ENCODE measurements around the gene TMEM178A. TPM values are rescaled to one million over a fixed set of nuclear protein-coding genes. Genes with fewer than 3 reads are reported as not detected.

Gene TMEM178A
- total and polyA plus RNA-seq, 2 of the 8 experiments (the other 6 are each of a cell fraction or from before 2014, with no cell fraction given) = 11.2 to 14.9 TPM

DNA sequence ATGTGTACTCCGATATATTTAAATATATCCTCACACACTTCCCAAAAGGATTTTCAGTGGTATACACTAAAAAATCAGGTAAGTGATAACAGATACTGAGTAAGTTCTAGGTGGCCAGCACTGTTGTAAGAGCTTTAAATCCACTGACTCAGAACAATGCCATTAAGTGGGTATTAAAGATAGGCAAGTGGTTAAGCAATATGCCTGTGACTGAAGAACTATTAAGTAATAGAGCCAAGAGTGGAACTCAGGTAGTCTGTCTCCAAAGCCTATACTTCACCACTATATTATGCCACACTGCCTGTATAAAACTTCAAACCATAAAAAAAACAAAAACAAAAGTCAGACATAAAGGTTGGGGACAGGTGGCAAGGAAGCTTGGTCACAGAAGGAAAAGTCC is 76.2 kb downstream of the TMEM178A start (continued):
- no peak for TF ChIP-seq POLR2AphosphoS5 (IDR thresholded peaks at IDR 0.05; ENCODE audit: low read depth, low read length)

All from H1 (cell line).